HG03045 (cell line): ENCODE results near the gene ABI3.
A peak's percentile ranks its signal among the peaks of the same experiment; 100 is the strongest.

Source experiments
- ATAC-seq: cut with Tn5 transposase; IDR thresholded peaks from one replicate; pipeline ENCODE4 v1.9.1; 2021; ENCODE audit warnings: mild to moderate bottlenecking, moderate library complexity; ENCODE audit not compliant: unreplicated experiment

Gene ABI3

GRCh38 chr17:49224198-49224996 lies 13.9 kb downstream of the ABI3 start:
- no peak for ATAC-seq

GRCh38 chr17:49224997-49225337 lies 14.5 kb downstream of the ABI3 start:
- no peak for ATAC-seq

- ATAC-seq: no peak
These were observed 15.2 kb downstream of the ABI3 start for GRCh38 chr17:49225554-49226236.

GRCh38 chr17:49226771-49227435 lies 16.4 kb downstream of the ABI3 start:
- ATAC-seq: no peak

GRCh38 chr17:49227436-49228261 lies 17.1 kb downstream of the ABI3 start:
- no peak for ATAC-seq

- ATAC-seq: no peak
These were observed 18.7 kb downstream of the ABI3 start for GRCh38 chr17:49229076-49229804.

- ATAC-seq: no peak
These were observed 19.5 kb downstream of the ABI3 start for GRCh38 chr17:49229805-49230600.

GRCh38 chr17:49230636-49231562 lies 20.4 kb downstream of the ABI3 start, which contains the start of gene PHOSPHO1:
Gene PHOSPHO1, minus strand, starts transcription at chr17:49230787. Its CDS starts 4,096 bp downstream, at chr17:49226691.
- ATAC-seq: peak; percentile 96

- ATAC-seq: no peak
These were observed 21.0 kb downstream of the ABI3 start for GRCh38 chr17:49231563-49231894.

GRCh38 chr17:49234509-49235080 lies 24.1 kb downstream of the ABI3 start:
- no peak for ATAC-seq

- ATAC-seq: no peak
These were observed 25.4 kb downstream of the ABI3 start for GRCh38 chr17:49235896-49236295.

GRCh38 chr17:49239963-49240362 lies 29.5 kb downstream of the ABI3 start:
- no peak for ATAC-seq

- ATAC-seq: no peak
These were observed 30.1 kb downstream of the ABI3 start for GRCh38 chr17:49240619-49241018.

- ATAC-seq: no peak
These were observed 30.5 kb downstream of the ABI3 start for GRCh38 chr17:49241040-49241439.

- no peak for ATAC-seq
These were observed 31.3 kb downstream of the ABI3 start for GRCh38 chr17:49241692-49242397.

GRCh38 chr17:49242813-49243212 lies 32.3 kb downstream of the ABI3 start:
- no peak for ATAC-seq

- no peak for ATAC-seq
These were observed 34.3 kb downstream of the ABI3 start for GRCh38 chr17:49244839-49245238.

GRCh38 chr17:49247944-49248343 lies 37.4 kb downstream of the ABI3 start:
- no peak for ATAC-seq
